LNCAP (cell line): ENCODE measurements around the gene ESR2.

Experiments used
- TF ChIP-seq, protein P1 (sequence below): fragments of 450-650 bp; IDR thresholded peaks from 2 replicates; pipeline ENCODE4 v1.5.1; 2017; ENCODE audit warnings: mild to moderate bottlenecking

ESR2 gene

DNA sequence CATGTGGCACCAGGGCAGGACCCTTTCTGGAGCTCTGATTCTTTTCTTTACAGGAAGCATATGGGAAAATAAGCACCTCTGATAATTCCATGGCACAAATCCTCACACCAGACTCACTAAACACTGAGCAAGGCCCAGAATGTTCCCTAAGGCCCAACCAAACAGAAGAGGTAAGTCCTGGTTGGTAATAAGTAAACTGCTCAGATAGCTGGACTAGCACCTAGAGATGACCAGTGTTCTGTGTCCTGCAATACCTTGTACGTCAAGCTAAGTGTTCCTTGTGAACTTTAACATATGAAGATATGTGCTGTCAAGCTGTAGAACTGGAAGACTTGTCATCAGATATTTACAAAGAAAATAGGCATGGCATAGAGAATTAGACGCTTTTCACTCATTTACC lies 186.7 kb downstream of the ESR2 start:
- TF ChIP-seq, protein P1, sequence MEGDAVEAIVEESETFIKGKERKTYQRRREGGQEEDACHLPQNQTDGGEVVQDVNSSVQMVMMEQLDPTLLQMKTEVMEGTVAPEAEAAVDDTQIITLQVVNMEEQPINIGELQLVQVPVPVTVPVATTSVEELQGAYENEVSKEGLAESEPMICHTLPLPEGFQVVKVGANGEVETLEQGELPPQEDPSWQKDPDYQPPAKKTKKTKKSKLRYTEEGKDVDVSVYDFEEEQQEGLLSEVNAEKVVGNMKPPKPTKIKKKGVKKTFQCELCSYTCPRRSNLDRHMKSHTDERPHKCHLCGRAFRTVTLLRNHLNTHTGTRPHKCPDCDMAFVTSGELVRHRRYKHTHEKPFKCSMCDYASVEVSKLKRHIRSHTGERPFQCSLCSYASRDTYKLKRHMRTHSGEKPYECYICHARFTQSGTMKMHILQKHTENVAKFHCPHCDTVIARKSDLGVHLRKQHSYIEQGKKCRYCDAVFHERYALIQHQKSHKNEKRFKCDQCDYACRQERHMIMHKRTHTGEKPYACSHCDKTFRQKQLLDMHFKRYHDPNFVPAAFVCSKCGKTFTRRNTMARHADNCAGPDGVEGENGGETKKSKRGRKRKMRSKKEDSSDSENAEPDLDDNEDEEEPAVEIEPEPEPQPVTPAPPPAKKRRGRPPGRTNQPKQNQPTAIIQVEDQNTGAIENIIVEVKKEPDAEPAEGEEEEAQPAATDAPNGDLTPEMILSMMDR = no peak

DNA sequence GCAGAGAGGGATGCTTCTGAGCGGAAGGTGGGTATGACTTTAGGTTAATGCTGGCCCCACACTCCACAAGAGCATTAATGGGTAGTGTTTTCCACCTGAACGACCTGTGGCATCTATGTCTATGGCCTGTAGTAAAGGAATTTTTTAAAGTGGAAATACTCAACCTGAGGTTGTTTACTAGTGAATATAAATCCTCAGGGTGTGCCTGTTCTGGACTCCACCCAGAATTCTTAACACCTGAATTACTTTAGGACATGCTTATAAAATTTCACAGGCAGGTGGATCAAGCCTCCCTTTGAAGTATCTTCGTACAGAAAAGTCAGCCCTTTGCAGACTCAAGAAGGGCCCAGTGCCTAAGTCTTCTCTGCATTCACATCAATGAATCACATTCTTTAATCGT lies 196.1 kb downstream of the ESR2 start:
- TF ChIP-seq, protein P1 = no peak

DNA sequence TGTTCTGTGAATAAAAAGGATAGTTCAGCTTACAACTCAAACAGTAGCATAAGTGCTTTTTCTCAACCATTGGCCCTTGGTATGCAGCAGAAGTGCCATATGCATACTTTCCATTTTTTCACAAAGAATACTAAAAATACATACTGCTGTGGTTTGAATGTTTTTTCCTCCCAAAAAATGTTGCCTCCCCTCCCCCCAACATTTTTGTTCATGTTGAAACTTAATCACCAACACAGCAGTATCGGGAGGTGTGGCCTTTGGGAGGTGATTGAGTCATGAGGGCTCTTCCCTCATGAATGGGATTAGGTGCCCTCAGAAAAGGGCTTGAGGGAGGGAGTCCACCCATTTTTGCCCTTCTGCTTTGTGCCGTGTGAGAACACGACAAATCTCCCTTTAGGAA lies 198.6 kb downstream of the ESR2 start:
- TF ChIP-seq, protein P1 = no peak

DNA sequence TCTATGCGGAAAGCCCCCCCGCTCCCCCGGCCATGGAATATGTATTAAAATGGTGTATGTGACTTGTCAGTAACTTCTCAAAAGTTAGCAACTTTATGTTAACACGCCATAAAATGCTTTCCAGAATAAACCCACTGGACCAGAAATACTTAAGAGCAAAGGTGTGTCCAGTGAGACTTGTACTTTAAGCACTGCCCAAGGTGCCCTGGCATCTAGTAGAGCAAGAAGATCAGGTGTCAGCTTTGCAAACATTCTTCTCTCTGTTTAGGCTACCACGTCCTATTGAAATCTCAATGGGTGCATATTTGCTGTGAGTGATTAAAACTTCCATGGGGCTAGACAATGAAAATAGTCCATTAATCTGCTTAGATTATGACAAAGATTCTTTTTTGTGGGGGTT lies 201.2 kb downstream of the ESR2 start:
- TF ChIP-seq, protein P1 = no peak

DNA sequence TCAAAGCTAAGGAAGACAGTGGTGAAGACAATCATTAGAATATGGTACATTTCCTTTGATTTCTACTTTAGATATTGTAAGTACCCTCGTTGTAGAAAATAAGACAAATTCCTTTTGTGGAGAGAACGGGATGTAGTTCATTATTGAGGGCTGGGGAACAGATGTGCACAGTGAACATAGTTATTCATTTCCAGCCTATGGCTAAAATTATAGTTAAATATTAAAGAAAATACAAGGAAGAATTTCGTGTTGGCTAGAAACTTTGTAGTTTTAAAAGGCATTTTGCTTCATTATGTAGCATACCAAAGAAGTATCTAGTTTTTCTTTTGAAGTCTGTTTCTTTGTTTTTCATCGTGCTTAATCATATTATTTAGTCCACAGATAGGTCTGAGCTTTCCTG lies 201.8 kb downstream of the ESR2 start:
- TF ChIP-seq, protein P1 = no peak

DNA sequence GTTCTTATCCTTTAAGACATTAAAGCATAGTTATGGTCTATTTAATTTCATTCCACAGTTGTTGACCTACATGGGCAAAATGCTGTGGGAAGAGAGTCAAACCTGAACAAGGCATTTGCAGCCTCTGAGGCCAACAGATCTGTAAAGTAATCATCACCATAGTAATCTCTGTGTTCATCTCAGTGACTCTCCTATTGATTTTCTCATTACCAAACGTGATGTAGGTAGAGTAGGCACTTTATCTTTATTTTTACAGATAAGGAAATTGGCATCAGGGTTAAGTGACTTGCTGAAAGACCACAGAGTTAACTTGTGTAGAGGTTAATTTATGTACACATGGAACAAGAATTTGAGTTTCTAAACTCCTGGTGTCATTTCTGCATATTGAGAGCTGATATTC lies 203.0 kb downstream of the ESR2 start:
- TF ChIP-seq, protein P1 = no peak

DNA sequence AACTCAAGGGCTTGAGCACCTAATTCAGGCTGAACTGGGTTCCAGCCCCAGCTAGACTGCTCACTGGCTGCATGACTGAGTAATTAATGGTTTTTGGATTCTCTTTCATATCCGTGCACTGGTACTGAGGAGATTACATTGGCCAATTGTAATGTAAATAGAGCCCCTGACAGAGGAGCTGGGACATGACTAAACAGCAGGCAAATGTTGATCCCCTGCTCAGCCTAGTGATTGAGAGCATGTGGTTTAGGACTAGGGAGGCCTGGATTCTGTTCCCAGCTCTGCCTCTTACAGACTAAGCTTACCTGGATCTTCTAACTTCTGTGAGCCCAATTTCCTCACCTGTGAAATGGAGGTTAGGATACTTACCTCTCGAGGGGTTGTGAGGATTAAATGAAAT lies 204.3 kb downstream of the ESR2 start:
- TF ChIP-seq, protein P1 = no peak

DNA sequence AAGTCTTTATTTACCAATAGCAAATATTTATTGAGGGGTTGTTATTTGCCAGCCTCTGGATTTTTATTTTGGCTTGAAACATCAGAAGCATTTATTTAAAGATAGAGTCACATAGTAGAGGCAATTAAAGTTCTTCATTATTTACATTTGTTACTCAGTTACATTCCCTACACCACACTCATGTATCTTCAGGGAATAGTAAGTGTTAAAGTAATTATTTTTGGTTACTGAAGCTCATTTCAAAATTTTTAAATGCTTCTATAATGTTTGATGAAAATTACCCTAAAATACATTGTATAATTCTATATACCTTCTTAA lies 205.6 kb downstream of the ESR2 start:
- TF ChIP-seq, protein P1 = no peak
